HEK293 (cell line): ENCODE measurements around the gene ICAM5.
A peak's percentile ranks its signal among the peaks of the same experiment; 100 is the strongest.

Source experiments
- CTCF ChIA-PET: fragments of 350-600 bp; formaldehyde crosslinking; extraction: SDS; loops from one replicate; lab custom pipeline; 2021; ENCODE audit warnings: antibody characterized with exemption; lab: Yijun Ruan, JAX
- POLR2A ChIA-PET: fragments of 300-600 bp; formaldehyde crosslinking; extraction: SDS; loops from one replicate; lab custom pipeline; 2020; ENCODE audit warnings: antibody characterized with exemption, inconsistent platforms; lab: Yijun Ruan, JAX
- H3K27ac ChIP-seq: fragments of 200-500 bp; sonication (Bioruptor generic); 2 replicates; pipeline ENCODE4 v1.5.1; 2014; ENCODE audit warnings: low read depth, low read length, control low read depth, inconsistent platforms; ENCODE audit errors: extremely low read depth
- H3K36me3 ChIP-seq, 2 experiments: fragments of 200-500 bp in 1 of 2; sonication (Bioruptor generic) in 1 of 2; 1 replicate in 1 of 2; 2 replicates in 1 of 2; pipeline ENCODE4 v1.5.1; 2014 to 2017; ENCODE audit warnings: inconsistent platforms in 2 of 2, low read length in 2 of 2; ENCODE audit not compliant: control insufficient read depth in 2 of 2, insufficient read depth in 1 of 2
- H3K4me1 ChIP-seq: fragments of 200-500 bp; sonication (Bioruptor generic); 2 replicates; pipeline ENCODE4 v1.5.1; 2014; ENCODE audit warnings: mild to moderate bottlenecking, low read length, inconsistent platforms; ENCODE audit not compliant: control insufficient read depth, insufficient read depth
- H3K4me3 ChIP-seq: 2 replicates; pipeline ENCODE4 v1.5.1; 2011; ENCODE audit warnings: low read depth, mild to moderate bottlenecking, control low read depth, low read length, moderate library complexity
- H3K9me3 ChIP-seq: fragments of 200-500 bp; sonication (Bioruptor generic); 2 replicates; pipeline ENCODE4 v1.5.1; 2014; ENCODE audit warnings: low read depth, low read length, inconsistent platforms; ENCODE audit not compliant: control insufficient read depth, insufficient read depth
- ATF2 ChIP-seq: fragments of 450-650 bp; formaldehyde crosslinking; IDR thresholded peaks from 2 replicates; pipeline ENCODE4 v1.5.1; 2016; ENCODE audit warnings: missing biosample characterization, missing genetic modification characterization, low read depth
- GLIS1 ChIP-seq: fragments of 450-650 bp; formaldehyde crosslinking; IDR thresholded peaks from 2 replicates; pipeline ENCODE4 v1.5.1; 2016; ENCODE audit warnings: missing biosample characterization, missing genetic modification characterization
- GLIS2 ChIP-seq: fragments of 450-650 bp; formaldehyde crosslinking; IDR thresholded peaks from 2 replicates; pipeline ENCODE4 v1.5.1; 2016; ENCODE audit warnings: missing biosample characterization, missing genetic modification characterization
- KLF16 ChIP-seq: fragments of 450-650 bp; formaldehyde crosslinking; IDR thresholded peaks from 2 replicates; pipeline ENCODE4 v1.5.1; 2017; ENCODE audit warnings: missing biosample characterization, missing genetic modification characterization
- MEIS1 ChIP-seq: sonication (generic); formaldehyde crosslinking; IDR thresholded peaks from 2 replicates; pipeline ENCODE4 v1.8.1; 2022; ENCODE audit warnings: missing genetic modification reagents, mild to moderate bottlenecking, borderline replicate concordance
- PATZ1 ChIP-seq: fragments of 450-650 bp; formaldehyde crosslinking; IDR thresholded peaks from 2 replicates; pipeline ENCODE4 v1.5.1; 2016; ENCODE audit warnings: missing biosample characterization, missing genetic modification characterization
- PRDM4 ChIP-seq: fragments of 450-650 bp; formaldehyde crosslinking; IDR thresholded peaks from 2 replicates; pipeline ENCODE4 v1.5.1; 2017; ENCODE audit warnings: missing biosample characterization, missing genetic modification characterization
- SP2 ChIP-seq: fragments of 450-650 bp; formaldehyde crosslinking; IDR thresholded peaks from 2 replicates; pipeline ENCODE4 v1.5.1; 2016; ENCODE audit warnings: missing biosample characterization, missing genetic modification characterization
- ZIC2 ChIP-seq: fragments of 450-650 bp; formaldehyde crosslinking; IDR thresholded peaks from 2 replicates; pipeline ENCODE4 v1.5.1; 2016; ENCODE audit warnings: missing biosample characterization, missing genetic modification characterization
- ZNF133 ChIP-seq: fragments of 450-650 bp; formaldehyde crosslinking; IDR thresholded peaks from 2 replicates; pipeline ENCODE4 v1.5.1; 2016; ENCODE audit warnings: missing biosample characterization, missing genetic modification characterization
- ZNF140 ChIP-seq: fragments of 450-650 bp; formaldehyde crosslinking; IDR thresholded peaks from 2 replicates; pipeline ENCODE4 v1.5.1; 2016; ENCODE audit warnings: missing biosample characterization, missing genetic modification characterization
- ZNF155 ChIP-seq: fragments of 450-650 bp; formaldehyde crosslinking; IDR thresholded peaks from 2 replicates; pipeline ENCODE4 v1.5.1; 2016; ENCODE audit warnings: missing biosample characterization, missing genetic modification characterization
- ZNF24 ChIP-seq: fragments of 450-650 bp; formaldehyde crosslinking; IDR thresholded peaks from 2 replicates; pipeline ENCODE4 v1.5.1; 2016; ENCODE audit warnings: missing biosample characterization, missing genetic modification characterization
- ZNF311 ChIP-seq: fragments of 450-650 bp; formaldehyde crosslinking; IDR thresholded peaks from 2 replicates; pipeline ENCODE4 v1.5.1; 2017; ENCODE audit warnings: missing biosample characterization, missing genetic modification characterization, borderline replicate concordance
- ZNF488 ChIP-seq: fragments of 450-650 bp; formaldehyde crosslinking; IDR thresholded peaks from 2 replicates; pipeline ENCODE4 v1.5.1; 2016; ENCODE audit warnings: missing biosample characterization, missing genetic modification characterization
- ZNF513 ChIP-seq: fragments of 450-650 bp; IDR thresholded peaks from 2 replicates; pipeline ENCODE4 v1.5.1; 2018; ENCODE audit warnings: missing biosample characterization, missing genetic modification characterization
- ZNF580 ChIP-seq: fragments of 450-650 bp; formaldehyde crosslinking; IDR thresholded peaks from 2 replicates; pipeline ENCODE4 v1.5.1; 2016; ENCODE audit warnings: missing biosample characterization, missing genetic modification characterization
- ZNF707 ChIP-seq: fragments of 450-650 bp; formaldehyde crosslinking; IDR thresholded peaks from 2 replicates; pipeline ENCODE4 v1.5.1; 2016; ENCODE audit warnings: missing biosample characterization, missing genetic modification characterization
- ZNF768 ChIP-seq: fragments of 450-650 bp; formaldehyde crosslinking; IDR thresholded peaks from 2 replicates; pipeline ENCODE4 v1.5.1; 2018; ENCODE audit warnings: missing biosample characterization, mild to moderate bottlenecking, missing genetic modification characterization
- ZNF837 ChIP-seq: fragments of 450-650 bp; formaldehyde crosslinking; IDR thresholded peaks from 2 replicates; pipeline ENCODE4 v1.5.1; 2016; ENCODE audit warnings: missing biosample characterization, missing genetic modification characterization

The ICAM5 gene

GRCh38 chr19:10320602-10321416 is 31.1 kb downstream of the ICAM5 start:
- Histone ChIP-seq H3K4me3 (no peak overlapping the region), H3K36me3 (peaks cover 32 to 90% of the 10 kb centered on the region in 2 experiments; a peak in 2 of 3 replicates), H3K9me3 (no peaks in the 10 kb centered on the region), H3K27ac (no peak overlapping the region), H3K4me1 (peaks cover 3% of the 10 kb centered on the region; the same call in 1 of the 2 replicates)
- POLR2A ChIA-PET: interaction anchor here (1.0 to 1.8 kb wide), 3 partner anchors 9 to 41 kb away, joined by 3 to 6 read pairs (median 5); partner anchors contain the start of gene RAVER1
- CTCF ChIA-PET: interaction anchor here (1.0 kb wide), 1 partner anchor 29 kb away, joined by 5 read pairs; no protein-coding TSS in a partner anchor
- TF ChIP-seq GLIS2 (tag by site-specific recombination) (peak; percentile 65), GLIS1 (peak; percentile 51; the same call in 1 of the 2 replicates), ZIC2 (peak; percentile 24; the same call in 1 of the 2 replicates), ZNF133 (tag by site-specific recombination) (no peak)

GRCh38 chr19:10321417-10321797 is 31.7 kb downstream of the ICAM5 start:
- no peak overlapping the region for H3K4me3 ChIP-seq
- ChIA-PET POLR2A (interaction anchor here (1.8 kb wide), 1 partner anchor 12 kb away, joined by 5 read pairs; the partner anchor contains the start of gene RAVER1), CTCF (interaction anchor here (1.0 kb wide), 1 partner anchor 30 kb away, joined by 5 read pairs; no protein-coding TSS in a partner anchor)
- H3K4me1 ChIP-seq: no peaks in the 10 kb centered on the region; the same call in 1 of the 2 replicates
- H3K27ac ChIP-seq: no peak overlapping the region
- peaks cover 38 to 95% of the 10 kb centered on the region in 2 experiments; a peak in 2 of 3 replicates for H3K36me3 ChIP-seq
- H3K9me3 ChIP-seq: no peaks in the 10 kb centered on the region
- TF ChIP-seq KLF16 (tag by site-specific recombination) (no peak), ZNF580 (no peak), ATF2 (tag by site-specific recombination) (no peak), ZNF837 (tag by site-specific recombination) (no peak), SP2 (tag by site-specific recombination) (no peak), ZNF488 (tag by site-specific recombination) (no peak), ZNF155 (tag by site-specific recombination) (no peak), PATZ1 (no peak), ZNF707 (no peak), PRDM4 (tag by site-specific recombination) (no peak), MEIS1 (CRISPR knock-in tag) (no peak), ZNF140 (tag by site-specific recombination) (no peak), ZNF513 (tag by site-specific recombination) (no peak), ZNF311 (tag by site-specific recombination) (no peak), ZNF768 (no peak), ZNF24 (tag by site-specific recombination) (no peak)
